ENCODE data around the gene CCDC188. TPM values are rescaled to one million over a fixed set of nuclear protein-coding genes. Genes with fewer than 3 reads are reported as not detected.

The CCDC188 gene
- total and polyA plus RNA-seq, 9 of the 15 experiments (the other 6 are each of a cell fraction or from before 2014, with no cell fraction given), result not detected

DNA sequence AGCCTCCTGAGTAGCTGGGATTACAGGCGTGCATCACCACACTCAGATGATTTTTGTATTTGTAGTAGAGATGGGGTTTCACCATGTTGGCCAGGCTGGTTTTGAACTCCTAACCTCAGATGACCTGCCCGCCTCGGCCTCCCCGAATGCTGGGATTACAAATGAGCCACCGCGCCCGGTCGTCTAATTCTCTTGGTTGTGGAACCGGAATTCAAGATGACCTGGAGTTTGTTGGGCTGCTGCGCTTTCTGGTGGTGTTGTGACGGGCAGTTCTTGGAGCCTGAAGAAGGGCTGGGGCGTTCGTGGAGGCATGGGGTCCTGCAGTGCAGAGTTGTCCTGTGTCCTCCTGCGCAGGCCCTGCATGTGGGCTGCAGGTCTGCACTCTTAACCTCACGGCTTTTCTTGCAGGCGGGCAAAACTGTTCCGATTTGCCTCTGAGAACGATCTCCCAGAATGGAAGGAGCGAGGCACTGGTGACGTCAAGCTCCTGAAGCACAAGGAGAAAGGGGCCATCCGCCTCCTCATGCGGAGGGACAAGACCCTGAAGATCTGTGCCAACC, 28.9 kb downstream of the CCDC188 start (continued):
- TF ChIP-seq, protein P1, sequence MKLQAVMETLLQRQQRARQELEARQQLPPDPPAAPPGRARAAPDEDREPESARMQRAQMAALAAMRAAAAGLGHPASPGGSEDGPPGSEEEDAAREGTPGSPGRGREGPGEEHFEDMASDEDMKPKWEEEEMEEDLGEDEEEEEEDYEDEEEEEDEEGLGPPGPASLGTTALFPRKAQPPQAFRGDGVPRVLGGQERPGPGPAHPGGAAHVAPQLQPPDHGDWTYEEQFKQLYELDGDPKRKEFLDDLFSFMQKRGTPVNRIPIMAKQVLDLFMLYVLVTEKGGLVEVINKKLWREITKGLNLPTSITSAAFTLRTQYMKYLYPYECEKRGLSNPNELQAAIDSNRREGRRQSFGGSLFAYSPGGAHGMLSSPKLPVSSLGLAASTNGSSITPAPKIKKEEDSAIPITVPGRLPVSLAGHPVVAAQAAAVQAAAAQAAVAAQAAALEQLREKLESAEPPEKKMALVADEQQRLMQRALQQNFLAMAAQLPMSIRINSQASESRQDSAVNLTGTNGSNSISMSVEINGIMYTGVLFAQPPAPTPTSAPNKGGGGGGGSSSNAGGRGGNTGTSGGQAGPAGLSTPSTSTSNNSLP (IDR thresholded peaks at IDR 0.05; ENCODE audit: borderline replicate concordance, low read depth, low read length), result no peak
- 0 out of 2 replicates have a peak, but pooled peaks have one; percentile 66 for TF ChIP-seq TSC22D4 (tag; IDR thresholded peaks at IDR 0.05)
- TF ChIP-seq PML (IDR thresholded peaks at IDR 0.05; ENCODE audit: low read length), result 0 out of 2 replicates have a peak, but pooled peaks have one; percentile 42
- TF ChIP-seq TAF9B (IDR thresholded peaks at IDR 0.05; ENCODE audit: partially characterized antibody), result no peak
- TF ChIP-seq ZNF79 (CRISPR knock-in tag; IDR thresholded peaks at IDR 0.05; ENCODE audit: low read depth), result no peak
- TF ChIP-seq, protein P2, sequence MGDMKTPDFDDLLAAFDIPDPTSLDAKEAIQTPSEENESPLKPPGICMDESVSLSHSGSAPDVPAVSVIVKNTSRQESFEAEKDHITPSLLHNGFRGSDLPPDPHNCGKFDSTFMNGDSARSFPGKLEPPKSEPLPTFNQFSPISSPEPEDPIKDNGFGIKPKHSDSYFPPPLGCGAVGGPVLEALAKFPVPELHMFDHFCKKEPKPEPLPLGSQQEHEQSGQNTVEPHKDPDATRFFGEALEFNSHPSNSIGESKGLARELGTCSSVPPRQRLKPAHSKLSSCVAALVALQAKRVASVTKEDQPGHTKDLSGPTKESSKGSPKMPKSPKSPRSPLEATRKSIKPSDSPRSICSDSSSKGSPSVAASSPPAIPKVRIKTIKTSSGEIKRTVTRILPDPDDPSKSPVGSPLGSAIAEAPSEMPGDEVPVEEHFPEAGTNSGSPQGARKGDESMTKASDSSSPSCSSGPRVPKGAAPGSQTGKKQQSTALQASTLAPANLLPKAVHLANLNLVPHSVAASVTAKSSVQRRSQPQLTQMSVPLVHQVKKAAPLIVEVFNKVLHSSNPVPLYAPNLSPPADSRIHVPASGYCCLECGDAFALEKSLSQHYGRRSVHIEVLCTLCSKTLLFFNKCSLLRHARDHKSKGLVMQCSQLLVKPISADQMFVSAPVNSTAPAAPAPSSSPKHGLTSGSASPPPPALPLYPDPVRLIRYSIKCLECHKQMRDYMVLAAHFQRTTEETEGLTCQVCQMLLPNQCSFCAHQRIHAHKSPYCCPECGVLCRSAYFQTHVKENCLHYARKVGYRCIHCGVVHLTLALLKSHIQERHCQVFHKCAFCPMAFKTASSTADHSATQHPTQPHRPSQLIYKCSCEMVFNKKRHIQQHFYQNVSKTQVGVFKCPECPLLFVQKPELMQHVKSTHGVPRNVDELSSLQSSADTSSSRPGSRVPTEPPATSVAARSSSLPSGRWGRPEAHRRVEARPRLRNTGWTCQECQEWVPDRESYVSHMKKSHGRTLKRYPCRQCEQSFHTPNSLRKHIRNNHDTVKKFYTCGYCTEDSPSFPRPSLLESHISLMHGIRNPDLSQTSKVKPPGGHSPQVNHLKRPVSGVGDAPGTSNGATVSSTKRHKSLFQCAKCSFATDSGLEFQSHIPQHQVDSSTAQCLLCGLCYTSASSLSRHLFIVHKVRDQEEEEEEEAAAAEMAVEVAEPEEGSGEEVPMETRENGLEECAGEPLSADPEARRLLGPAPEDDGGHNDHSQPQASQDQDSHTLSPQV (IDR thresholded peaks at IDR 0.05), result no peak
- no peak for TF ChIP-seq ZFP30 (CRISPR knock-in tag; IDR thresholded peaks at IDR 0.05; ENCODE audit: borderline replicate concordance)
- TF ChIP-seq, protein P3, sequence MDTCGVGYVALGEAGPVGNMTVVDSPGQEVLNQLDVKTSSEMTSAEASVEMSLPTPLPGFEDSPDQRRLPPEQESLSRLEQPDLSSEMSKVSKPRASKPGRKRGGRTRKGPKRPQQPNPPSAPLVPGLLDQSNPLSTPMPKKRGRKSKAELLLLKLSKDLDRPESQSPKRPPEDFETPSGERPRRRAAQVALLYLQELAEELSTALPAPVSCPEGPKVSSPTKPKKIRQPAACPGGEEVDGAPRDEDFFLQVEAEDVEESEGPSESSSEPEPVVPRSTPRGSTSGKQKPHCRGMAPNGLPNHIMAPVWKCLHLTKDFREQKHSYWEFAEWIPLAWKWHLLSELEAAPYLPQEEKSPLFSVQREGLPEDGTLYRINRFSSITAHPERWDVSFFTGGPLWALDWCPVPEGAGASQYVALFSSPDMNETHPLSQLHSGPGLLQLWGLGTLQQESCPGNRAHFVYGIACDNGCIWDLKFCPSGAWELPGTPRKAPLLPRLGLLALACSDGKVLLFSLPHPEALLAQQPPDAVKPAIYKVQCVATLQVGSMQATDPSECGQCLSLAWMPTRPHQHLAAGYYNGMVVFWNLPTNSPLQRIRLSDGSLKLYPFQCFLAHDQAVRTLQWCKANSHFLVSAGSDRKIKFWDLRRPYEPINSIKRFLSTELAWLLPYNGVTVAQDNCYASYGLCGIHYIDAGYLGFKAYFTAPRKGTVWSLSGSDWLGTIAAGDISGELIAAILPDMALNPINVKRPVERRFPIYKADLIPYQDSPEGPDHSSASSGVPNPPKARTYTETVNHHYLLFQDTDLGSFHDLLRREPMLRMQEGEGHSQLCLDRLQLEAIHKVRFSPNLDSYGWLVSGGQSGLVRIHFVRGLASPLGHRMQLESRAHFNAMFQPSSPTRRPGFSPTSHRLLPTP (IDR thresholded peaks at IDR 0.05; ENCODE audit: borderline replicate concordance, extremely low read depth, insufficient read length), result no peak
- TF ChIP-seq RBFOX2 (IDR thresholded peaks at IDR 0.05; ENCODE audit: low read depth, low read length), result peak; percentile 72
- no peak for TF ChIP-seq ZNF212 (CRISPR knock-in tag; IDR thresholded peaks at IDR 0.05)
- no peak for TF ChIP-seq CEBPB (tag; IDR thresholded peaks at IDR 0.05)
- TF ChIP-seq, protein P4, sequence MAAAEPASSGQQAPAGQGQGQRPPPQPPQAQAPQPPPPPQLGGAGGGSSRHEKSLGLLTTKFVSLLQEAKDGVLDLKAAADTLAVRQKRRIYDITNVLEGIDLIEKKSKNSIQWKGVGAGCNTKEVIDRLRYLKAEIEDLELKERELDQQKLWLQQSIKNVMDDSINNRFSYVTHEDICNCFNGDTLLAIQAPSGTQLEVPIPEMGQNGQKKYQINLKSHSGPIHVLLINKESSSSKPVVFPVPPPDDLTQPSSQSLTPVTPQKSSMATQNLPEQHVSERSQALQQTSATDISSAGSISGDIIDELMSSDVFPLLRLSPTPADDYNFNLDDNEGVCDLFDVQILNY (CRISPR knock-in tag; IDR thresholded peaks at IDR 0.05), result no peak
- TF ChIP-seq ZNF165 (CRISPR knock-in tag; IDR thresholded peaks at IDR 0.05; ENCODE audit: borderline replicate concordance), result 0 out of 2 replicates have a peak, but pooled peaks have one; percentile 39
- no peak for TF ChIP-seq EWSR1 (IDR thresholded peaks at IDR 0.05; ENCODE audit: borderline replicate concordance, low read depth, partially characterized antibody)
- no peak for TF ChIP-seq ZBED1 (IDR thresholded peaks at IDR 0.05)
